HepG2 (cell line): ENCODE measurements around the gene C18orf63. TPM values are rescaled to one million over a fixed set of nuclear protein-coding genes. Genes with fewer than 3 reads are reported as not detected.

ENCODE experiments used
- ATF2 ChIP-seq: sonication (generic); formaldehyde crosslinking; IDR thresholded peaks from 2 replicates; pipeline ENCODE4 v1.4.0; 2020; ENCODE audit warnings: missing genetic modification reagents
- CREB1 ChIP-seq, 2 experiments: fragments of 450-650 bp in 1 of 2; IDR thresholded peaks; 2 replicates each; pipeline ENCODE4 v1.6.1; 2016 to 2017; ENCODE audit warnings: control low read depth in 1 of 2, mild to moderate bottlenecking in 1 of 2, missing compliant biosample characterization in 1 of 2, missing genetic modification characterization in 1 of 2
- ELF1 ChIP-seq: sonication (generic); formaldehyde crosslinking; IDR thresholded peaks from 2 replicates; pipeline ENCODE4 v1.4.0; 2020; ENCODE audit warnings: missing genetic modification reagents
- ESRRA ChIP-seq: sonication (generic); formaldehyde crosslinking; IDR thresholded peaks from 2 replicates; pipeline ENCODE4 v1.5.1; 2020; ENCODE audit warnings: mild to moderate bottlenecking, low read depth, missing genetic modification reagents
- HNF4A ChIP-seq: sonication (generic); formaldehyde crosslinking; IDR thresholded peaks from 2 replicates; pipeline ENCODE4 v1.4.0; 2020; ENCODE audit warnings: missing genetic modification reagents
- HNRNPL ChIP-seq: fragments of 200-400 bp; formaldehyde crosslinking; IDR thresholded peaks from 2 replicates; pipeline ENCODE4 v1.6.1; 2017; ENCODE audit warnings: mild to moderate bottlenecking, low read depth, low read length
- HOMEZ ChIP-seq: IDR thresholded peaks from 2 replicates; pipeline ENCODE4 v1.6.1; 2016; ENCODE audit warnings: low read depth
- IRF1 ChIP-seq: sonication (generic); formaldehyde crosslinking; IDR thresholded peaks from 2 replicates; pipeline ENCODE4 v1.4.0; 2020; ENCODE audit warnings: low read depth, mild to moderate bottlenecking, missing genetic modification reagents
- KDM5A ChIP-seq: fragments of 200-600 bp; sonication (generic); IDR thresholded peaks from 2 replicates; pipeline ENCODE4 v1.7.0; 2018; ENCODE audit warnings: antibody characterized with exemption, mild to moderate bottlenecking, low read length, borderline replicate concordance
- MTA1 ChIP-seq: sonication (generic); formaldehyde crosslinking; IDR thresholded peaks from 2 replicates; pipeline ENCODE4 v1.4.0; 2020; ENCODE audit warnings: missing genetic modification reagents, mild to moderate bottlenecking, borderline replicate concordance
- MZF1 ChIP-seq: sonication (generic); formaldehyde crosslinking; IDR thresholded peaks from 2 replicates; pipeline ENCODE4 v1.8.1; 2023; ENCODE audit warnings: mild to moderate bottlenecking, missing genetic modification reagents, borderline replicate concordance
- ONECUT2 ChIP-seq: sonication (generic); formaldehyde crosslinking; IDR thresholded peaks from 2 replicates; pipeline ENCODE4 v1.4.0; 2020; ENCODE audit warnings: missing genetic modification reagents
- RFX1 ChIP-seq: fragments of 450-650 bp; IDR thresholded peaks from 2 replicates; pipeline ENCODE4 v1.6.1; 2017
- SP5 ChIP-seq: IDR thresholded peaks from 2 replicates; pipeline ENCODE4 v1.6.1; 2016; ENCODE audit warnings: low read depth, borderline replicate concordance
- SUZ12 ChIP-seq: fragments of 150-350 bp; IDR thresholded peaks from 2 replicates; pipeline ENCODE4 v1.6.1; 2014; ENCODE audit warnings: low read depth, low read length
- YEATS2 ChIP-seq: sonication (generic); formaldehyde crosslinking; IDR thresholded peaks from 2 replicates; pipeline ENCODE4 v1.4.0; 2020; ENCODE audit warnings: missing genetic modification reagents, borderline replicate concordance
- ZIK1 ChIP-seq: sonication (generic); formaldehyde crosslinking; IDR thresholded peaks from 2 replicates; pipeline ENCODE4 v1.5.0; 2020; ENCODE audit warnings: mild to moderate bottlenecking, low read depth, missing genetic modification reagents, borderline replicate concordance
- ZNF101 ChIP-seq: sonication (generic); formaldehyde crosslinking; IDR thresholded peaks from 2 replicates; pipeline ENCODE4 v1.4.0; 2020; ENCODE audit warnings: mild to moderate bottlenecking, low read depth, missing genetic modification reagents, borderline replicate concordance
- ZNF34 ChIP-seq: sonication (generic); formaldehyde crosslinking; IDR thresholded peaks from 2 replicates; pipeline ENCODE4 v1.4.0; 2020; ENCODE audit warnings: mild to moderate bottlenecking, missing genetic modification reagents, borderline replicate concordance
- ZNF563 ChIP-seq: sonication (generic); formaldehyde crosslinking; IDR thresholded peaks from 2 replicates; pipeline ENCODE4 v1.8.0; 2022; ENCODE audit warnings: mild to moderate bottlenecking, moderate library complexity, missing genetic modification reagents
- ZNF619 ChIP-seq: sonication (generic); formaldehyde crosslinking; IDR thresholded peaks from 2 replicates; pipeline ENCODE4 v1.4.0; 2020; ENCODE audit warnings: mild to moderate bottlenecking, missing genetic modification reagents
- ZNF724P ChIP-seq: sonication (generic); formaldehyde crosslinking; IDR thresholded peaks from 2 replicates; pipeline ENCODE4 v1.8.0; 2022; ENCODE audit warnings: missing genetic modification reagents, borderline replicate concordance
- ZNF790 ChIP-seq: sonication (generic); formaldehyde crosslinking; IDR thresholded peaks from 2 replicates; pipeline ENCODE4 v1.8.0; 2022; ENCODE audit warnings: missing genetic modification reagents, mild to moderate bottlenecking, borderline replicate concordance
- ZSCAN25 ChIP-seq: sonication (generic); formaldehyde crosslinking; IDR thresholded peaks from 2 replicates; pipeline ENCODE4 v1.8.0; 2022; ENCODE audit warnings: mild to moderate bottlenecking, missing genetic modification reagents
- polyA plus RNA-seq, 8 experiments: library from polyadenylated mRNA; depleted of rRNA in 3 of 8; stranded (reverse) in 7 of 8; unstranded in 1 of 8; fragments of >200 nt; fragmentation: Illumina TruSeq in 4 of 8; extraction: Trizol in 4 of 8; gene quantifications; 2 replicates each; pipeline versions ENCODE4 v1.2.1 to v1.2.3, GENCODE V29; 2011 to 2016; ENCODE audit warnings: low read depth in 4 of 8, missing spikeins in 1 of 8, mixed read lengths in 1 of 8; ENCODE audit not compliant: insufficient read depth in 1 of 8
- total RNA-seq, 5 experiments: library from RNA; depleted of rRNA; stranded (reverse); fragments of >200 nt; fragmentation: Illumina TruSeq; extraction: Trizol; gene quantifications; 2 replicates each; pipeline ENCODE4 v1.2.3, GENCODE V29; 2016; ENCODE audit warnings: low read depth in 1 of 5

C18orf63 gene
- total and polyA plus RNA-seq, 2 of the 13 experiments (the other 11 are each of a cell fraction or from before 2014, with no cell fraction given) = 0.01 TPM; not detected in 1

DNA sequence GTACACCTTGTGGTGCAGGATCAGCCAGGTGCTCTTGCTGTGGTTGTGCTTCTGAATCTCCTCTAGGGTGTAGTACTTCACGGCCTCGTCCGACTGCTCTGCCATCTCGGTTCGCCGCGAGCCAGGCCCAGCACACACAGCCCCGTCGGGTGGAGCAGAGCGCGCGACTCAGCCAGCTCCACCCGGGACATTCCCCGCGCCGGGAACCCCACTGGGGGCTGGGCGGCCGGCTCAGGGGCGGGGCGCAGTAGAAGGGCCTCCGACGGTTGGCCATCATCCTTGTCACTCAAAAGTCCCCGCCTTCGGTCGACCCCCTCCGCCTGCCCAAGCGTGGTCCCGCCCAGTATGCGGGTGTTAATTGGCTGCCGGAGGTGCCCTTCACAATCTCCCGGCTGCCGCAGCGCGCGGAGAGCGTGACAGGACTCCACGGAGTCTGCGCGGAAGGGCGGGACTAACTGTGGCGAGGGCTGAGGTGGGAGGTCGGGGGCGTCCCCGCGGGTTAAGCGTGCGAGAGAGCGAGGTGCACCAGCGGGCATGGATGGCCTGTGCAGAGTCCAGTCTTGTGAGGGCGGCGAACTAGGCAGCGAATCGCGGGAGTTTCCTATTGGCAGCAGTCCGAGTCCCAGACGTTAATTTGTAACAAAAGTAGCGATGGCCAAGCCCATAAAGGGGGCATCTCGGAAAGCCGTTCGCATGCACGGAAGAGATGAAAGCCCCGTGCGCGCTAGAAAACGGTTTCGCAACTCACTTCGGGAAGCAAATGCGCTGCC is 23.7 kb upstream of the C18orf63 start, which contains the start of gene CYB5A (continued):
- TF ChIP-seq ATF2 (CRISPR knock-in tag) (0 out of 2 replicates have a peak, but pooled peaks have one; percentile 43), ZSCAN25 (CRISPR knock-in tag) (peak; percentile 66; the same call in 1 of the 2 replicates), IRF1 (CRISPR knock-in tag) (no peak), ZNF34 (CRISPR knock-in tag) (no peak; the same call in 1 of the 2 replicates), ZNF101 (no peak), KDM5A (no peak), ZNF563 (CRISPR knock-in tag) (no peak), SP5 (peak; percentile 58; the same call in 1 of the 2 replicates), ZIK1 (CRISPR knock-in tag) (no peak), HNRNPL (peak; percentile 82), HNF4A (CRISPR knock-in tag) (peak; percentile 95), YEATS2 (CRISPR knock-in tag) (0 out of 2 replicates have a peak, but pooled peaks have one; percentile 42), ELF1 (CRISPR knock-in tag) (no peak; the same call in none of the 2 replicates), CREB1 (IDR thresholded peaks at IDR 0.05) (peak; percentile 81), CREB1 (CRISPR knock-in tag; IDR thresholded peaks at IDR 0.05) (peak; percentile 88), ONECUT2 (CRISPR knock-in tag) (no peak), ESRRA (CRISPR knock-in tag) (no peak), HOMEZ (CRISPR knock-in tag) (peak; percentile 80), ZNF790 (peak; percentile 51; the same call in 1 of the 2 replicates), ZNF724P (peak; percentile 28; the same call in 1 of the 2 replicates), ZNF619 (no peak; the same call in 1 of the 2 replicates), SUZ12 (no peak), RFX1 (no peak), MZF1 (CRISPR knock-in tag) (no peak), MTA1 (CRISPR knock-in tag) (no peak)
